NCI-H2196 (cell line): ENCODE results near the gene CHEK2.
A peak's percentile ranks its signal among the peaks of the same experiment; 100 is the strongest.
"Not testable (repeated sequence)": the region's sequence is repeated elsewhere in the genome, so short reads cannot be mapped to it uniquely, and the experiment has no call there.

ENCODE experiments used
- DNase-seq: peaks from one replicate; lab custom pipeline; 2025; ENCODE audit not compliant: unreplicated experiment; lab: John Stamatoyannopoulos, UW

CHEK2 gene

GRCh38 chr22:28741785-28742561 is at the start of gene CHEK2, which contains the start of gene HSCB:
Gene CHEK2 (minus strand): TSS chr22:28741820. CDS start chr22:28734721, 7,099 bp downstream.
Gene HSCB (plus strand): TSS chr22:28742039. CDS start chr22:28742096, 57 bp downstream.
- peak; percentile 87 for DNase-seq

- no peak for DNase-seq
Observed at GRCh38 chr22:28791124-28791523, 49.5 kb upstream of the CHEK2 start.

GRCh38 chr22:28788601-28789000 is 47.0 kb upstream of the CHEK2 start:
- no peak for DNase-seq

GRCh38 chr22:28783786-28784671 is 42.4 kb upstream of the CHEK2 start:
- DNase-seq = peak; percentile 27

- DNase-seq = no peak
Observed at GRCh38 chr22:28780296-28780695, 38.7 kb upstream of the CHEK2 start.

GRCh38 chr22:28779833-28780232 is 38.2 kb upstream of the CHEK2 start:
- no peak for DNase-seq

- no peak for DNase-seq
Observed at GRCh38 chr22:28774378-28774777, 32.8 kb upstream of the CHEK2 start.

- DNase-seq = no peak
Observed at GRCh38 chr22:28773461-28773867, 31.8 kb upstream of the CHEK2 start.

GRCh38 chr22:28772633-28773460 is 31.2 kb upstream of the CHEK2 start, which contains the start of gene CCDC117:
Gene CCDC117 (plus strand): TSS chr22:28772695. CDS start chr22:28772850, 155 bp downstream.
- DNase-seq = peak; percentile 67

GRCh38 chr22:28771195-28771791 is 29.7 kb upstream of the CHEK2 start:
- peak; percentile 61 for DNase-seq

GRCh38 chr22:28769394-28770085 is 27.9 kb upstream of the CHEK2 start:
- no peak for DNase-seq

- no peak for DNase-seq
Observed at GRCh38 chr22:28768701-28769393, 27.2 kb upstream of the CHEK2 start.

- DNase-seq = no peak
Observed at GRCh38 chr22:28766628-28767027, 25.0 kb upstream of the CHEK2 start.

GRCh38 chr22:28762000-28762399 is 20.4 kb upstream of the CHEK2 start:
- DNase-seq = not testable (repeated sequence)

- DNase-seq = no peak
Observed at GRCh38 chr22:28761449-28761755, 19.8 kb upstream of the CHEK2 start.

- DNase-seq = peak; percentile 25
Observed at GRCh38 chr22:28759861-28760560, 18.4 kb upstream of the CHEK2 start.

- DNase-seq = not testable (repeated sequence)
Observed at GRCh38 chr22:28754512-28754911, 12.9 kb upstream of the CHEK2 start.

GRCh38 chr22:28750471-28750881 is 8.9 kb upstream of the CHEK2 start:
- peak; percentile 24 for DNase-seq

GRCh38 chr22:28743852-28744251 is 2.2 kb upstream of the CHEK2 start:
- DNase-seq = no peak
